PC-3 (cell line): Measurements from ENCODE around the gene KIF5C. TPM values are rescaled to one million over a fixed set of nuclear protein-coding genes. Genes with fewer than 3 reads are reported as not detected.
A peak's percentile ranks its signal among the peaks of the same experiment; 100 is the strongest.

Experiments
- ATAC-seq: fragments of 200-7000 bp; cut with Tn5 transposase; 2 replicates; pipeline ENCODE4 v1.9.1; 2020; ENCODE audit warnings: mild to moderate bottlenecking, moderate library complexity
- BruUV-seq: library from RNA; stranded (reverse); fragments of 400-500 nt; replicated peaks from 2 replicates; lab custom pipeline; 2021; lab: Mats Ljungman, UMichigan
- CTCF ChIA-PET: fragments of 300-600 bp; sonication (Branson Sonifier 250); formaldehyde crosslinking; loops from one replicate; lab custom pipeline; 2022; ENCODE audit warnings: antibody characterized with exemption; lab: Charles Lee
- POLR2A ChIA-PET: fragments of 300-600 bp; sonication (Branson Sonifier 250); formaldehyde crosslinking; loops from one replicate; lab custom pipeline; 2022; ENCODE audit warnings: antibody characterized with exemption; ENCODE audit not compliant: unreplicated experiment; lab: Charles Lee
- DNase-seq: peaks from one replicate; pipeline ENCODE4 v3.0.0-alpha.2; 2015
- H2AFZ ChIP-seq: fragments of 300-600 bp; sonication (generic); 2 replicates; pipeline ENCODE4 v1.6.0; 2016; ENCODE audit warnings: antibody characterized with exemption, low read length
- H3F3A ChIP-seq: fragments of 300-600 bp; sonication (generic); one replicate; pipeline ENCODE4 v1.6.0; 2017; ENCODE audit warnings: antibody characterized with exemption, low read length, control low read depth, mild to moderate bottlenecking; ENCODE audit not compliant: unreplicated experiment
- H3K27ac ChIP-seq: fragments of 300-600 bp; sonication (generic); 2 replicates; pipeline ENCODE4 v1.5.1; 2016; ENCODE audit warnings: mild to moderate bottlenecking, low read length
- H3K27me3 ChIP-seq: fragments of 300-600 bp; sonication (generic); 2 replicates; pipeline ENCODE4 v1.6.1; 2016; ENCODE audit warnings: low read length, mixed read lengths
- H3K36me3 ChIP-seq: fragments of 300-600 bp; sonication (generic); 2 replicates; pipeline ENCODE4 v1.6.1; 2016; ENCODE audit warnings: low read depth, mixed run types, low read length, mixed read lengths
- H3K4me1 ChIP-seq: fragments of 300-600 bp; sonication (generic); 2 replicates; pipeline ENCODE4 v1.5.1; 2016; ENCODE audit warnings: low read length; ENCODE audit not compliant: insufficient read depth
- H3K4me2 ChIP-seq: fragments of 300-600 bp; sonication (generic); 2 replicates; pipeline ENCODE4 v1.6.0; 2016; ENCODE audit warnings: low read length
- H3K4me3 ChIP-seq: fragments of 300-600 bp; sonication (generic); 2 replicates; pipeline ENCODE4 v1.5.1; 2016; ENCODE audit warnings: mild to moderate bottlenecking, low read length, mixed read lengths
- H3K79me2 ChIP-seq: fragments of 300-600 bp; sonication (generic); 2 replicates; pipeline ENCODE4 v1.6.1; 2017; ENCODE audit warnings: low read length, mixed read lengths
- H3K9ac ChIP-seq: fragments of 300-600 bp; sonication (generic); 2 replicates; pipeline ENCODE4 v1.6.0; 2016; ENCODE audit warnings: mild to moderate bottlenecking, low read length
- H3K9me2 ChIP-seq: fragments of 300-600 bp; sonication (generic); replicated peaks from 2 replicates; pipeline ENCODE4 v1.6.1; 2016; ENCODE audit warnings: mixed run types, low read length, mixed read lengths
- H3K9me3 ChIP-seq: fragments of 300-600 bp; sonication (generic); 2 replicates; pipeline ENCODE4 v1.6.1; 2016; ENCODE audit warnings: low read length, mixed read lengths
- H4K20me1 ChIP-seq: fragments of 300-600 bp; sonication (generic); 2 replicates; pipeline ENCODE4 v1.6.1; 2016; ENCODE audit warnings: low read length, mixed read lengths
- EZH2 ChIP-seq: fragments of 300-600 bp; sonication (generic); IDR thresholded peaks from one replicate; pipeline ENCODE4 v1.6.1; 2017; ENCODE audit warnings: antibody characterized with exemption, mild to moderate bottlenecking, low read length; ENCODE audit not compliant: unreplicated experiment
- EZH2phosphoT487 ChIP-seq: fragments of 300-600 bp; sonication (generic); IDR thresholded peaks from 2 replicates; pipeline ENCODE4 v1.6.1; 2018; ENCODE audit warnings: mild to moderate bottlenecking, antibody characterized with exemption, low read length, borderline replicate concordance
- intact Hi-C: fragments of 100-400 bp; cut with micrococcal nuclease; formaldehyde crosslinking; loops from 2 replicates; pipeline ENCODE4 v1.9.0; 2023
- total RNA-seq: library from RNA; depleted of rRNA; stranded (reverse); fragments of >200 nt; gene quantifications from 2 replicates; pipeline ENCODE4 v1.2.3, GENCODE V29; 2014
- TF ChIP-seq, protein P1 (sequence below): fragments of 300-600 bp; sonication (generic); conservative IDR thresholded peaks from 2 replicates; pipeline ENCODE4 v1.5.1; 2017; ENCODE audit warnings: antibody characterized with exemption, low read depth, mild to moderate bottlenecking, low read length

The KIF5C gene
- total RNA-seq, 1 experiment from 2014 or later: 4.0 TPM

GRCh38 chr2:148829618-148830017, 45.4 kb upstream of the KIF5C start:
- Histone ChIP-seq H3F3A (no peaks in the 10 kb centered on the region), H3K36me3 (no peaks in the 10 kb centered on the region), H3K4me3 (no peak overlapping the region), H3K4me1 (no peaks in the 10 kb centered on the region), H3K27me3 (peaks cover 12% of the 10 kb centered on the region), H3K9me2 (no peaks in the 10 kb centered on the region; the same call in 1 of the 2 replicates), H3K9me3 (no peaks in the 10 kb centered on the region), H3K27ac (no peak overlapping the region), H4K20me1 (no peaks in the 10 kb centered on the region), H2AFZ (no peak overlapping the region), H3K79me2 (no peaks in the 10 kb centered on the region), H3K9ac (no peak overlapping the region), H3K4me2 (no peak overlapping the region)
- TF ChIP-seq EZH2phosphoT487: no peak
- no peak for TF ChIP-seq EZH2
- TF ChIP-seq, protein P1, sequence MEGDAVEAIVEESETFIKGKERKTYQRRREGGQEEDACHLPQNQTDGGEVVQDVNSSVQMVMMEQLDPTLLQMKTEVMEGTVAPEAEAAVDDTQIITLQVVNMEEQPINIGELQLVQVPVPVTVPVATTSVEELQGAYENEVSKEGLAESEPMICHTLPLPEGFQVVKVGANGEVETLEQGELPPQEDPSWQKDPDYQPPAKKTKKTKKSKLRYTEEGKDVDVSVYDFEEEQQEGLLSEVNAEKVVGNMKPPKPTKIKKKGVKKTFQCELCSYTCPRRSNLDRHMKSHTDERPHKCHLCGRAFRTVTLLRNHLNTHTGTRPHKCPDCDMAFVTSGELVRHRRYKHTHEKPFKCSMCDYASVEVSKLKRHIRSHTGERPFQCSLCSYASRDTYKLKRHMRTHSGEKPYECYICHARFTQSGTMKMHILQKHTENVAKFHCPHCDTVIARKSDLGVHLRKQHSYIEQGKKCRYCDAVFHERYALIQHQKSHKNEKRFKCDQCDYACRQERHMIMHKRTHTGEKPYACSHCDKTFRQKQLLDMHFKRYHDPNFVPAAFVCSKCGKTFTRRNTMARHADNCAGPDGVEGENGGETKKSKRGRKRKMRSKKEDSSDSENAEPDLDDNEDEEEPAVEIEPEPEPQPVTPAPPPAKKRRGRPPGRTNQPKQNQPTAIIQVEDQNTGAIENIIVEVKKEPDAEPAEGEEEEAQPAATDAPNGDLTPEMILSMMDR: peak; percentile 22; the same call in 1 of the 2 replicates
- ChIA-PET CTCF (no interaction called here), POLR2A (no interaction called here)
- no TSS peak for BruUV-seq
- intact Hi-C loops: no loop called here
- ATAC-seq: peak; percentile 58
- DNase-seq: peak; percentile 15

- H3K4me2 ChIP-seq: no peak overlapping the region
- H3K79me2 ChIP-seq: no peaks in the 10 kb centered on the region
- no peaks in the 10 kb centered on the region for H3F3A ChIP-seq
- BruUV-seq: no TSS peak
- H2AFZ ChIP-seq: no peak overlapping the region
- H3K9me2 ChIP-seq: no peaks in the 10 kb centered on the region; the same call in 1 of the 2 replicates
- intact Hi-C loops: no loop called here
- no peak for TF ChIP-seq EZH2
- TF ChIP-seq, protein P1: no peak
- no peak for TF ChIP-seq EZH2phosphoT487
- no peaks in the 10 kb centered on the region for H3K9me3 ChIP-seq
- H3K4me3 ChIP-seq: no peak overlapping the region
- no peaks in the 10 kb centered on the region for H3K4me1 ChIP-seq
- H3K27ac ChIP-seq: no peak overlapping the region
- no peaks in the 10 kb centered on the region for H3K36me3 ChIP-seq
- H3K9ac ChIP-seq: no peak overlapping the region
- ATAC-seq (no peak), DNase-seq (no peak)
- POLR2A ChIA-PET: no interaction called here
- CTCF ChIA-PET: no interaction called here
- no peaks in the 10 kb centered on the region for H4K20me1 ChIP-seq
- peaks cover 26% of the 10 kb centered on the region for H3K27me3 ChIP-seq
Observed at GRCh38 chr2:148832637-148833036, 42.4 kb upstream of the KIF5C start.

DNA sequence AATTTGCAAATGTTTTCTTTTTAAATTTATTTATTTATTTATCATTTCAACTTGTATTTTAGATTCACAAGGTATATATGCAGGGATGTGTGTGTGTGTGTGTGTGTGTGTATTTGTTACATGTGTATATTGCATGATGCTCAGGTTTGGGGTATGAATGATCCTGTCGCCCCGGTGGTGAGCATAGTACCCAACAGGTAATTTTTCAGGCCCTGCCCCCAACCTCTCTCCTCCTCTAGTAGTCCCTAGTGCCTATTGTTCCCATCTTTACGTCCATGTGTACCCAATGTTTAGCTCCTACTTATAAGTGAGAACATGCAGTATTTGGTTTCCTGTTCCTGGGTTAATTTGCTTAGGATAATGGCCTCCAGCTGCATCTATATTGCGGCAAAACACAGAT, 33.0 kb upstream of the KIF5C start:
- Histone ChIP-seq H3F3A (no peaks in the 10 kb centered on the region), H3K9ac (no peak overlapping the region), H3K27ac (no peak overlapping the region), H3K9me2 (no peaks in the 10 kb centered on the region), H3K4me1 (0 out of 2 replicates have a peak, but pooled peaks cover 7% of the 10 kb centered on the region), H2AFZ (no peak overlapping the region), H4K20me1 (no peaks in the 10 kb centered on the region), H3K79me2 (no peaks in the 10 kb centered on the region), H3K36me3 (no peaks in the 10 kb centered on the region), H3K4me2 (no peak overlapping the region), H3K4me3 (no peak overlapping the region), H3K9me3 (no peaks in the 10 kb centered on the region), H3K27me3 (no peaks in the 10 kb centered on the region)
- ChIA-PET CTCF (no interaction called here), POLR2A (no interaction called here)
- DNase-seq (no peak), ATAC-seq (no peak)
- TF ChIP-seq EZH2 (no peak), EZH2phosphoT487 (no peak)
- TF ChIP-seq, protein P1: no peak
- intact Hi-C loops: no loop called here
- BruUV-seq: no TSS peak
